Caco-2 (cell line): ENCODE measurements around the gene KPNA2. TPM values are rescaled to one million over a fixed set of nuclear protein-coding genes. Genes with fewer than 3 reads are reported as not detected.
"Not testable (repeated sequence)": the region's sequence is repeated elsewhere in the genome, so short reads cannot be mapped to it uniquely, and the experiment has no call there.

ENCODE experiments used
- BruUV-seq: library from RNA; stranded (reverse); fragments of 400-500 nt; replicated peaks from 2 replicates; lab custom pipeline; 2021; lab: Mats Ljungman, UMichigan
- CTCF ChIA-PET: fragments of 300-600 bp; sonication (Branson Sonifier 250); formaldehyde crosslinking; loops from one replicate; lab custom pipeline; 2022; ENCODE audit warnings: antibody characterized with exemption; lab: Charles Lee
- POLR2A ChIA-PET: fragments of 300-600 bp; sonication (Branson Sonifier 250); formaldehyde crosslinking; loops from one replicate; lab custom pipeline; 2022; ENCODE audit warnings: antibody characterized with exemption; lab: Charles Lee
- DNase-seq, 2 experiments: peaks; one replicate each; pipeline versions ENCODE4 v3.0.0 to v3.0.0-alpha.2; 2020 to 2022
- H3K27me3 ChIP-seq: replicated peaks from 2 replicates; pipeline ENCODE4 v1.6.0; 2011; ENCODE audit warnings: low read length; ENCODE audit not compliant: control insufficient read depth, insufficient read depth
- H3K36me3 ChIP-seq: 2 replicates; pipeline ENCODE4 v1.5.1; 2011; ENCODE audit warnings: low read length; ENCODE audit not compliant: control insufficient read depth, insufficient read depth
- H3K4me1 ChIP-seq: fragments of 250-450 bp; sonication (Bioruptor Pico); 2 replicates; pipeline ENCODE4 v1.5.1; 2020; ENCODE audit warnings: mild to moderate bottlenecking
- H3K4me3 ChIP-seq: 2 replicates; pipeline ENCODE4 v1.5.1; 2011; ENCODE audit warnings: low read depth, mild to moderate bottlenecking, control low read depth, low read length
- H3K9me3 ChIP-seq: fragments of 250-450 bp; sonication (Bioruptor Pico); 2 replicates; pipeline ENCODE4 v1.5.1; 2020; ENCODE audit warnings: mild to moderate bottlenecking, moderate library complexity
- H3K27ac Mint-ChIP-seq: one replicate; pipeline ENCODE4 v1.8.0; 2022; ENCODE audit warnings: mixed read lengths; ENCODE audit not compliant: unreplicated experiment
- H3K27me3 Mint-ChIP-seq: one replicate; pipeline ENCODE4 v1.8.0; 2022; ENCODE audit warnings: mixed read lengths; ENCODE audit not compliant: insufficient read depth, unreplicated experiment
- H3K36me3 Mint-ChIP-seq: one replicate; pipeline ENCODE4 v1.8.0; 2022; ENCODE audit warnings: mild to moderate bottlenecking, mixed read lengths; ENCODE audit not compliant: insufficient read depth, unreplicated experiment
- H3K4me1 Mint-ChIP-seq: one replicate; pipeline ENCODE4 v1.8.0; 2022; ENCODE audit warnings: low read depth, mixed read lengths; ENCODE audit not compliant: unreplicated experiment
- H3K4me3 Mint-ChIP-seq: one replicate; pipeline ENCODE4 v1.8.0; 2022; ENCODE audit warnings: mild to moderate bottlenecking, moderate library complexity, mixed read lengths; ENCODE audit not compliant: unreplicated experiment
- H3K9me3 Mint-ChIP-seq: one replicate; pipeline ENCODE4 v1.8.0; 2022; ENCODE audit warnings: mixed read lengths; ENCODE audit not compliant: unreplicated experiment
- intact Hi-C: fragments of 100-400 bp; cut with micrococcal nuclease; formaldehyde crosslinking; loops from one replicate; pipeline ENCODE4 v1.10.0; 2022; ENCODE audit not compliant: unreplicated experiment
- total RNA-seq: library from RNA; stranded (reverse); gene quantifications from 2 replicates; pipeline ENCODE4 v1.2.3, GENCODE V29; 2022
- TF ChIP-seq, protein P1 (sequence below), 2 experiments: fragments of 200-600 bp in 1 of 2; IDR thresholded peaks; 1 replicate in 1 of 2; 2 replicates in 1 of 2; pipeline versions ENCODE4 v1.5.1 to v1.8.0; 2011 to 2022; ENCODE audit warnings: antibody characterized with exemption in 1 of 2, control low read depth in 1 of 2, inconsistent platforms in 1 of 2, low read depth in 1 of 2, low read length in 1 of 2, mild to moderate bottlenecking in 1 of 2, moderate library complexity in 1 of 2; ENCODE audit not compliant: insufficient read depth in 1 of 2, severe bottlenecking in 1 of 2, unreplicated experiment in 1 of 2

The KPNA2 gene
- total RNA-seq, 1 experiment from 2014 or later, result 339 TPM

DNA sequence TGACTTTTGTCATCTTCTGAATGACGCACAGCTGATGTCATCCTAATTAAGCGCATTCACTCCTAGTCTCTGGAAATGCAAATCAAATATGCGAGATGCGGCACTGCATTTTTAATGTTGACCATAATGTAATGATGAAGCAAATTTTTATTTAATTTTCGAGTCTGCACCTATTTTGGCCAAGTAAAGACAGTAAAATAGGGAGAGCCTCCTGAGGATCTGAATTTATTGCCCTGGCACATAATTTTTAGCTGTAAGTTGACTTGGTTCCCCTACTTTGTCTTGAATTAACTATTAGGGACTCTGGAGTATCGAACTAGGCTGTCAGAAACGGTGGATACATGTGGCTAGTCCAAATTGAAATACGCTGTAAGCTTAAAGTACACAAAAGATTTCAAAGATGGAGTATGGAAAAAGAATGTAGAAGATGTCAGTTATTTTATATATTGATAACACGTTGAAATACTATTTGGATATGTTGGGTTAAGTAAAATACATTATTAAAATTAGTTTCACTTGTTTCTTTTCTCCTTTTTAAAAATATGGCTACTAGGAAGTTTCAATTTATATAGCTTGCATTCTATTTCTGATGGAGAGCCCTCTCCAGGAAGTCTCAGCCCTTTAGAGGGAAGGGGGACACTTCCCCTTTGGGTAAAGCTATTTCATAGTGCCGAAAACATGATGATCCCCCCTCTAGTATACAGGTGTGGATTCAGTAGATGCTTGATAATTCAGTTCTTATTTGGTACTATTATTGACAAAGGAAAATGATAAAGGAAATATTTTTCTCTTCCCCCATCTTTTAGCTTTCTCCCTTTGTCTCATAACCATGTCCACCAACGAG, 991 bp downstream of the KPNA2 start:
- peaks cover 65% of the 10 kb centered on the region for H3K36me3 Mint-ChIP-seq
- Histone ChIP-seq H3K27me3 (no peaks in the 10 kb centered on the region), H3K36me3 (no peaks in the 10 kb centered on the region; the same call in 1 of the 2 replicates), H3K4me1 (0 out of 2 replicates have a peak, but pooled peaks cover 5% of the 10 kb centered on the region), H3K9me3 (no peaks in the 10 kb centered on the region), H3K4me3 (peak overlapping the region; percentile 92)
- H3K4me3 Mint-ChIP-seq, result peak overlapping the region; percentile 89
- TF ChIP-seq, protein P1, sequence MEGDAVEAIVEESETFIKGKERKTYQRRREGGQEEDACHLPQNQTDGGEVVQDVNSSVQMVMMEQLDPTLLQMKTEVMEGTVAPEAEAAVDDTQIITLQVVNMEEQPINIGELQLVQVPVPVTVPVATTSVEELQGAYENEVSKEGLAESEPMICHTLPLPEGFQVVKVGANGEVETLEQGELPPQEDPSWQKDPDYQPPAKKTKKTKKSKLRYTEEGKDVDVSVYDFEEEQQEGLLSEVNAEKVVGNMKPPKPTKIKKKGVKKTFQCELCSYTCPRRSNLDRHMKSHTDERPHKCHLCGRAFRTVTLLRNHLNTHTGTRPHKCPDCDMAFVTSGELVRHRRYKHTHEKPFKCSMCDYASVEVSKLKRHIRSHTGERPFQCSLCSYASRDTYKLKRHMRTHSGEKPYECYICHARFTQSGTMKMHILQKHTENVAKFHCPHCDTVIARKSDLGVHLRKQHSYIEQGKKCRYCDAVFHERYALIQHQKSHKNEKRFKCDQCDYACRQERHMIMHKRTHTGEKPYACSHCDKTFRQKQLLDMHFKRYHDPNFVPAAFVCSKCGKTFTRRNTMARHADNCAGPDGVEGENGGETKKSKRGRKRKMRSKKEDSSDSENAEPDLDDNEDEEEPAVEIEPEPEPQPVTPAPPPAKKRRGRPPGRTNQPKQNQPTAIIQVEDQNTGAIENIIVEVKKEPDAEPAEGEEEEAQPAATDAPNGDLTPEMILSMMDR (IDR thresholded peaks at IDR 0.05; ENCODE audit: insufficient read depth in 1 of 2, low read depth in 1 of 2, low read length in 1 of 2, severe bottlenecking in 1 of 2, unreplicated experiment in 1 of 2), result no peak
- intact Hi-C loops, result loop anchor here (5.0 kb wide), 1 partner anchor 66 kb away; no protein-coding TSS in a partner anchor
- H3K9me3 Mint-ChIP-seq, result no peaks in the 10 kb centered on the region
- CTCF ChIA-PET, result no interaction called here
- TSS peak; percentile 59 for BruUV-seq
- DNase-seq, result no peak
- POLR2A ChIA-PET, result interaction anchor here (1.0 kb wide), 1 partner anchor 17 kb away, joined by 3 read pairs; no protein-coding TSS in a partner anchor
- H3K27ac Mint-ChIP-seq, result peak overlapping the region; percentile 94
- no peaks in the 10 kb centered on the region for H3K27me3 Mint-ChIP-seq
- H3K4me1 Mint-ChIP-seq, result peaks cover 6% of the 10 kb centered on the region

DNA sequence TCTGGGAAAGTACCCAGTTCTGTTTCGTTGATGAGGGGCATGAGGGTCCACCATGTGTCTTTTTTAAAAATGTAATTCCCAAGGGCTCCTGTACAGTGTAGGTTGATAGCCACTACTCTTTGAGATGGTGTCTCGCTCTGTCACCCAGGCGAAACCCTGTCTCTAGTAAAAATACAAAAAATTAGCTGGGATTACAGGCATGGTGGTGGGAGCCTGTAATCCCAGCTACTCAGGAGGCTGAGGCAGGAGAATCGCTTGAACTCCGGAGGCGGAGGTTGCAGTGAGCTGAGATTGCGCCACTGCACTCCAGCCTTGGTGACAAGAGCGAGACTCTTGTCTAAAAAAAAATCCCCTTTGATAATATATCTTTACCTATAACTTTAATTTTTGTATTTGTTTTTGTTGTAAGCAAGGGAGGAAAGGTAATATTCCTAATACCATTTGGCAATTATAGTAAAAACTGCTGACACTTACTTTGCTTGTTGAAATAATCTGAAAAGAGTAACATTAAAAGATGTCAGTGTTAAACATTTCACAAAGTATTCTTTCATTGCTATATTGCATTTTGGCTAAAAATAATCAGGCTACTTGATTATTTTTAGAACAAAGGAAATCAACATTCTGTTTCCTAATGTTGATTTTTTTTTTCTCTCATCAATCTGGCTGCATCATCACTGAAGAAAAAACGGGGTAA, 11.8 kb downstream of the KPNA2 start:
- POLR2A ChIA-PET, result no interaction called here
- Mint-ChIP-seq H3K27me3 (no peaks in the 10 kb centered on the region), H3K4me1 (no peaks in the 10 kb centered on the region), H3K4me3 (no peak overlapping the region), H3K36me3 (peaks cover 80% of the 10 kb centered on the region), H3K9me3 (no peaks in the 10 kb centered on the region), H3K27ac (no peak overlapping the region)
- no peaks in the 10 kb centered on the region for H3K9me3 ChIP-seq
- no peaks in the 10 kb centered on the region for H3K4me1 ChIP-seq
- no peaks in the 10 kb centered on the region for H3K27me3 ChIP-seq
- no TSS peak for BruUV-seq
- peaks cover under 1% of the 10 kb centered on the region; the same call in 1 of the 2 replicates for H3K36me3 ChIP-seq
- intact Hi-C loops, result no loop called here
- CTCF ChIA-PET, result no interaction called here
- DNase-seq, result no peak
- no peak overlapping the region for H3K4me3 ChIP-seq
- TF ChIP-seq, protein P1 (IDR thresholded peaks at IDR 0.05; ENCODE audit: insufficient read depth in 1 of 2, low read depth in 1 of 2, low read length in 1 of 2, severe bottlenecking in 1 of 2, unreplicated experiment in 1 of 2), result no peak

DNA sequence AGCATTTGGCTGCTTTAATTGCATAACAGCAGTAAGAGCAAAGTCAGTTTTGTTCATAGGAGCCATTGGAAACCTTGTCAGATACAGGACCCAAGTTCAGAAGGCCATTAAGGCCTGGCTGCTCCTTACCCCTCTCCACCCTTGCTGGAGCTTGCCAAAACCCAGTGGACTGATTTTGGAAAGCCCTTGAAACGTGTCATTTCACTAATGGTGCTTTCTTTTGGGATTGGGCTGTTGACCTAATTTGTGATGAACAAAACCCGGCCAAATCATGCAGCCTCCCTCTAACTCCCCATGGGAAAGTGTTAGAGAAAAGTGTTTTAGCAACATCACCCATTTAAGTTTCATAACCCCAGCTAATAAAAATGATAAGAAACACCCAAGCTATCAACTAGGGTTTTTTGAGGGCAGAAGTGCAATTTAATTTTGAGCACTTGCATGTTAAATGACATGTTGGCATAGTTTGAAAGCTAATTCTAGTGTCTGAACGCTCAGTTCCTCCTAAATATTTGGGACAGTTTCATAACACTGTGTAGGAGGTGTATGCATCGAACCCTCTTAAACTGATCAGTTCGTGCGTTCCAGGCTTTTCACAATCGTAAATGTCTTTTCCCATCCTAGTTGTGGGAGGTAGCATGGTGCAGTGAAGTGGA, 12.5 kb downstream of the KPNA2 start:
- CTCF ChIA-PET, POLR2A ChIA-PET, H3K4me1 Mint-ChIP-seq, H3K27me3 Mint-ChIP-seq, H3K27ac Mint-ChIP-seq, H3K36me3 ChIP-seq, H3K27me3 ChIP-seq, H3K4me3 ChIP-seq, H3K9me3 ChIP-seq, H3K4me3 Mint-ChIP-seq, BruUV-seq, H3K4me1 ChIP-seq, intact Hi-C loops, H3K9me3 Mint-ChIP-seq: not testable (repeated sequence)
- DNase-seq, result peak in 1 of 2 experiments; percentile 25
- peaks cover 74% of the 10 kb centered on the region for H3K36me3 Mint-ChIP-seq
